HG02885 (cell line): ENCODE measurements around the gene CBR4.

Experiments used
- ATAC-seq: cut with Tn5 transposase; IDR thresholded peaks from one replicate; pipeline ENCODE4 v1.9.1; 2021; ENCODE audit warnings: mild to moderate bottlenecking; ENCODE audit not compliant: unreplicated experiment, poor library complexity

The CBR4 gene

GRCh38 chr4:169010125-169011023, at the start of gene CBR4:
TSS of gene CBR4 (minus strand) at chr4:169010255. CDS start at chr4:169010089, 166 bp downstream.
- peak; percentile 97 for ATAC-seq

DNA sequence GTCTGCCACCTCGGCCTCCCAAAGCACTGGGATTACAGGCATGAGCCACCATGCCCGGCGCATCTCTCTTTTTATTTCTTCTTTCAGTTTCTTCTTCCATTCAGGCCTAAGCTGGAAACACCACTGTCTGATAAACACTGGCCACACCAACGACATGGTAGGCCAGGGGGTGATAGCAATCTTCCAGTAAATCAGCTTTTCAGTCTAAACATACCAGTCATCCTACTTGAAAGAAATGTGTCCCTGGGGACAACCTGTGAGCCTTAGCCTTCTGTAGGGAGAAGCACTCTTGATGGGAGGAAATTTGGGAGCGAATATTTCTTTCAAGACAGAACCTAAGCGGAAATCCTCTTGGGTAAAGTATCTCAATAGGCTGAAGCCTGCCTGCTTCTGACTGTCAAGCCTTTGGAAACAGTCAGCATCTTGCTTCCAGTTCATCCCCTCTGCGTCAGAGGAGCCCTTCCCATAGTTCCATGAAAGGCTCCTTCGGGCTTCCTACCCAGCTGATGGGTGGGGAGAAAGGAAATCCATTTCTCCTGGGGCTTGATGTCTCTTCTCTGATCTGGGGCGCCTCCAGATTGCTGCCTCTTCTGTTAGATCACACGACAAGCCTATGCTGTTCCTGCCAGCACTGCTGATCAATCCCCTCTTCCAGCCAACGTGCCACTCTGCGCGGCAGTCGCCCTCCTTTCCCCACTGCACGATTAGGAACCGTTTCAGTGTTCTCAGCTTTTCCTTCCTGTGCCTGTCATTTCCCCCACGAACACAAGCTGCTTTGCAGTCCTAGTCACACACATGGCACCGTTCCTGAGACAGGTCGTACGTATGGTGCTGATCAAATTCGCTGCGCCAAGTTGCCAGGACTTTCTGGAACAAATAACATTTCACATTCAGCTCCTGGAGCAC, 49.5 kb upstream of the CBR4 start:
- no peak for ATAC-seq

- ATAC-seq = no peak
Measured at GRCh38 chr4:169058312-169058711, 48.3 kb upstream of the CBR4 start.

- ATAC-seq = peak; percentile 69
Measured at GRCh38 chr4:169054879-169055278, 44.8 kb upstream of the CBR4 start.

DNA sequence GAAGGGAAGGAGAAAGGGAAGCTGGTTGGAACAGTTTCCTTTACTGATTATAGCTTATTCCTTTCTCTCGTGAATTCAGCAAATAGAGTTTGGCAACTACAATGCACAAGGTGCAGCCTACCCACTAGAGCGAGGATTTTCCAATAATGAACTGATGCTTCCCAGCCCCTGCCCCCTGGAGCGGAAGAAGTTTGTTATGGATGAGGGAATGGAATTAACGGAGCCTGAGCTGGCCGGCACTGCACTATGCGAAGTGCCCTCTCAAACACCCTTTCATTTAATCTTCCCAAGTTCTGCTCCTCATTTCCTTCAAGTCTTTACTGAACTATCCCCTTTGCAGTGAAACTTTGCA, 42.5 kb upstream of the CBR4 start:
- no peak for ATAC-seq

- no peak for ATAC-seq
Measured at GRCh38 chr4:169051761-169052593, 41.9 kb upstream of the CBR4 start.

- ATAC-seq = no peak
Measured at GRCh38 chr4:169050881-169051760, 41.1 kb upstream of the CBR4 start.

DNA sequence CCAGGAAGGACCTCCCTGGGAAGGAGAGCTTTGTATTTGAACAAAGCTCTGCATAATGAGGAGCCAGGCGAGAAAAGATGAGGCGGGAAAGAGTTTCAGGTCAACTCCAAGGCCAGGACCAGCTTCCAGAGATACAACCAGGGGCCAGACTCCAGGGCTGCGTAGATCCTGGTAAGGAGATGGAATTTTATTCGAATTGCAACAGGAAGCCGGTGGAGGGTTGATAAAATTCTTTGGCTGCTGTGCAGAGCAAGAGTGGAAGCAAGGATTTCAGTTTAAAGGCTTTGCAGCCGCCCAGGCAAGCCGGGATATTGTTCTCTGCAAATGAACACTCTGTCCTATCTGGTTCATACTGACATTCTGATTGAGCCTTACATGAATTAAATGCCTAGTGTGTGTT, 40.2 kb upstream of the CBR4 start:
- ATAC-seq = no peak

GRCh38 chr4:169048868-169049414, 38.9 kb upstream of the CBR4 start:
- ATAC-seq = no peak

GRCh38 chr4:169047956-169048355, 37.9 kb upstream of the CBR4 start:
- ATAC-seq = no peak

DNA sequence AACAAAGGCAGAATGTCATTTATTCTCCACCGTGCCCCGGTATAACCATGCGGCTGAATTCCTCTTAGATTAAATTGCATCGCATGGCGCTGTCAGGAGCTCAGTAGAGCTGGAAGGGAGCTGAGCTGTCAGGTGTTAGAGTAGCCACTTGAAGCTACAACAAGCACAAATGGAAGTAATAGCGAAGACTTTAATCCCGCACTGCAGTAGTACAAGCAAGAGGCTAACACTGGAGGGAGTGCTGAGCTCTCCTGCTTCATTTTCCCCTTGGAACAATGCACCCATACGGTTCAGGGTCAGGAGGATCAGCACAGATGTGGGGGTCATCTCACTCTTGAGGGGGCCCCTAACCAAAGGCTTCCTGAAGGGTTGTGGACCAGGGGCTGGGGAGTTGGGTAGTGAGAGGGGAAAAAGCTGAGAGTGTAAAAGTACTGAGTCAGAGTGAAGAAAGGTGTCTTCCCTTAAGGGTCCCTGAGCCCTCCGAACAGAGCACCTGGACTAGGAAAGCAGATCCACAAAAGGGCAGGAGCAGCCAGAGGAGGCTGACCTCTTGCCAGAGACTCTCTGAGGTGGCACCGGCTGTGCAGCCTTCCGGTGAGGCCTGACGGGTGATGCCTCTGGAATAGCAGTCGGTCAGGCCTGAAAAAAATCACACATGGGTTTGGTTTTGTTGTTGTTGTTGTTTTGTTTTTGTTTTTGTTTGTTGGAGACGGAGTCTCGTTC, 36.0 kb upstream of the CBR4 start:
- no peak for ATAC-seq

- ATAC-seq = no peak
Measured at GRCh38 chr4:169044714-169045447, 34.8 kb upstream of the CBR4 start.

GRCh38 chr4:169042608-169043007, 32.6 kb upstream of the CBR4 start:
- no peak for ATAC-seq

DNA sequence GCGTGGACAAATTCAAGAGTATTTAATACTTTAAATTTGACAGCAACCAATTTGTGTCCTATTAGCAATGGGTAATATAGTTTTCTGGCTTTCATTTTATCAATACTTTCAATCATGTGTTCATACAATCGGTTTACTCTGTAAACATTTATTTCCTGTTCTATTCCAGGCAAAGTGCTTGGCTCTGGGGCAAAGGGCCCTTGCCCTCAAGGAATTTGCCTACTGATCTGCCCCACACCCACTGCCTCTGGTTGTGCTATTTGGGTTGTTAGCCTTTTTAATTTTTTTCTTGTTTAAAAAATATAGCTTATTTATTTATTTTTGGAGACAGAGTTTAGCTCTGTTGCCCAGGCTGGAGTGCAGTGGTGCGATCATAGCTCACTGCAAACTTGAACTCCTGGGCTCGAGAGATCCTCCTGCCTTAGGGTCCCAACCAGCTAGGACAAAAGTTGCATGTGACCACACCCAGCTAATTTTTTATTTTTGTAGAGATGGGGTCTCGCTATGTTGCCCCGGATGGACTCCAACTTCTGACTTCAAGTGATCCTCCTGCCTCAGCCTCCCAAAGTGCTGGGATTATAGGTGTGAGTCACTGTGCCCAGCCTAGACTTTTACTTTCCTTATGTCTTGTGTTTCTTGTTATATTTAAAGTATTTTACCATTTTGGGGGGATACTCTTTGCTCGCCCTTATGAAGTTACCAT, 30.7 kb upstream of the CBR4 start:
- ATAC-seq = no peak

DNA sequence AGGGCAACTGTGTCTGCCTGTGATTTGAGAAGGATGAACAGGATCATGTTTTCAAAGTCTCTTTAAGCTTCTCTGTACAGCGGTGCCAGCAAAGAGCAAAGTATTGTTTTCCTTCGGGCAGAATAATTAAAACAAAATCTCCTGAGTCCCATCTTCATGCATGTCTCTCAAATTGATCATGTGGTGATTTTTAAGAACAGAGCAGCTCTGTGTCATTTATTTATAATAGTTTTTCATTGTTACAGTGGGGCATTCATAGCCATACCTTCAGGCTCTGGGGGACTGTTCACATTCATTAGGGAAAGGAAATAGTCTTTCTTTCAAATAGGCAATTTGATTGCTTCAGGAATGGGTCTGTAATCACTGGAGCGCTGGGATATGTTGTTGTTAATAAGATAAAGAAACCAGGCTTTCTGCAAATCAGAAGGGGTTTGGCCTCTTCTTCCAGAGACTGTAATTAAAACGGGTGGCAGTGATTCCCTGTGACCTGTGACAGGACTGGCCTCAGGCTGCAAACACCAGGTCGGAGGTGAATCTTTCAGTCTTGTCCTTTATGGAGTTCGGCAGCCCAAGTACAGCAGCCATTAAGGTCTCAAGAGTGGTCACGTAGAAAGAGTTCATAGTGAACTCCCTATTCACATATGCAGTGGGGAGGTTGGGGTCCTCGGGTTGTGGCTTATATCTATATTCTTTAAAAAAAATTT, 29.3 kb upstream of the CBR4 start:
- no peak for ATAC-seq

DNA sequence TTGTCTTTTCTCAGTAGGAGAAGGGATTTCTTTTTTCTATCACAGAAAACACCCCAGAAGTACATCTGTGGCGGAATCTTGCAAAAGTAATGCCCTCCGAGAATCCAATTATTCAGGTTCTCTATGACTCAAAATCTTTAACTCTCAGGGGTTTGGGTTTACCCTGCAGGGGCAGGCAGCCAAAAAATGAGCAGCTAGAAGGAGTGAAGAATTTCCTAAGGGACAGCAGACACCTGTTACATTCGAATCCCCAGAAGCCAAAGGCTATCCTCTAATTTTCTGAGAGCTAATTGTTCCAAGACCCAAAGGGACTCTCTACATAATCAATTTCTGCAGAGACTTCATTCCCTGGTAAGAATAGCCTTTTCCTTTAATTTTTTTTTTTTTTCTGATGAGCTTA, 27.5 kb upstream of the CBR4 start:
- ATAC-seq = no peak
